DND-41 (cell line): ENCODE measurements around the gene RGS11.

ENCODE experiments used
- ATAC-seq: fragments of 200-7000 bp; cut with Tn5 transposase; 3 replicates; pipeline ENCODE4 v1.9.1; 2021; ENCODE audit warnings: low read depth; ENCODE audit not compliant: insufficient read depth
- DNase-seq: peaks from one replicate; pipeline ENCODE4 v3.0.0-alpha.2; 2020
- H2AFZ ChIP-seq: 2 replicates; pipeline ENCODE4 v1.6.0; 2012; ENCODE audit warnings: low read depth, low read length
- H3K27ac ChIP-seq: 2 replicates; pipeline ENCODE4 v1.5.1; 2012; ENCODE audit warnings: low read length, inconsistent platforms
- H3K27me3 ChIP-seq: fragments of 200-600 bp; sonication (generic); 2 replicates; pipeline ENCODE4 v1.6.0; 2012; ENCODE audit warnings: low read length, mild to moderate bottlenecking, inconsistent platforms; ENCODE audit not compliant: insufficient read depth, poor library complexity
- H3K36me3 ChIP-seq: 2 replicates; pipeline ENCODE4 v1.5.1; 2012; ENCODE audit warnings: low read length, inconsistent platforms; ENCODE audit not compliant: insufficient read depth
- H3K4me1 ChIP-seq: 2 replicates; pipeline ENCODE4 v1.5.1; 2012; ENCODE audit warnings: mild to moderate bottlenecking, low read length; ENCODE audit not compliant: insufficient read depth
- H3K4me2 ChIP-seq: 2 replicates; pipeline ENCODE4 v1.6.0; 2012; ENCODE audit warnings: mild to moderate bottlenecking, moderate library complexity, low read length, inconsistent platforms; ENCODE audit not compliant: insufficient read depth
- H3K4me3 ChIP-seq, 2 experiments: fragments of 200-600 bp in 1 of 2; shearing (Covaris generic) in 1 of 2; 2 replicates each; pipeline ENCODE4 v1.5.1; 2012 to 2016; ENCODE audit warnings: inconsistent platforms in 2 of 2, low read length in 2 of 2, mild to moderate bottlenecking in 2 of 2, low read depth in 1 of 2, moderate library complexity in 1 of 2
- H3K79me2 ChIP-seq: 2 replicates; pipeline ENCODE4 v1.6.0; 2012; ENCODE audit warnings: low read length, inconsistent platforms; ENCODE audit not compliant: insufficient read depth
- H3K9ac ChIP-seq: 2 replicates; pipeline ENCODE4 v1.6.0; 2012; ENCODE audit warnings: low read depth, mild to moderate bottlenecking, inconsistent platforms, low read length, moderate library complexity
- H3K9me3 ChIP-seq: 2 replicates; pipeline ENCODE4 v1.5.1; 2012; ENCODE audit warnings: low read length, moderate library complexity, mild to moderate bottlenecking, inconsistent platforms; ENCODE audit not compliant: insufficient read depth, severe bottlenecking
- H4K20me1 ChIP-seq: 2 replicates; pipeline ENCODE4 v1.6.0; 2012; ENCODE audit warnings: low read length; ENCODE audit not compliant: insufficient read depth
- EZH2 ChIP-seq: IDR thresholded peaks from 3 replicates; pipeline ENCODE4 v1.6.1; 2012; ENCODE audit warnings: borderline replicate concordance, low read depth, mild to moderate bottlenecking, moderate library complexity, low read length, inconsistent platforms; ENCODE audit not compliant: severe bottlenecking
- TF ChIP-seq, protein P1 (sequence below): IDR thresholded peaks from 2 replicates; pipeline ENCODE4 v1.5.1; 2012; ENCODE audit warnings: borderline replicate concordance, low read length, moderate library complexity, mild to moderate bottlenecking; ENCODE audit not compliant: poor library complexity, severe bottlenecking; ENCODE audit errors: extremely low read depth

The RGS11 gene

DNA sequence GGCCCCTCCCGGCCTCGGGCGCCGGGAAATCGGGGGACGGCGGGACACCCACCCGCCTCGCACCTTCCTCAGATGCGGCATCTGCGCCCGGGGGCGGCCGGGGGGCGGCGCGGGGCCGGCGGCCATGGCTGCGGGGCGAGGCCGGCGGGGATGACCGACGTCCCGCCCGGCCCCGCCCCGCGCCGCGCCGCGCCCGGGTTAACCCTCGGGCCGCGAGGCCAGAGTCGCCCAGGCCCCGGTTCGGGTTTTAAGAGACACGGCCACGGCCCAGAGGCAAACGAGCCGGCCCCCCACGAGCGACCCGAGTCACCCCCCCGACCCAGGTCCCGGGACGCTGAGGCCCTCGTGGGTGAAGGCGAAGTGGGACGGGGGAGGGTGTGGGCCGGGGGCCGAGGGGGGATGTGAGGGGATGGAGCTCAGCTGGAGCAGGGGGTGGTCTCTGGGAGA is at the start of gene RGS11:
Gene RGS11 (minus strand): TSS at position 159 of the 447 bp plus-strand sequence. CDS start 33 bp downstream, at position 126.
- Histone ChIP-seq H3K9ac (no peak within 1 kb of the TSS), H3K4me2 (no peak within 1 kb of the TSS), H3K27ac (no peak within 1 kb of the TSS), H3K4me1 (peaks cover 3% of the 10 kb centered on the region; the same call in 1 of the 2 replicates), H4K20me1 (peaks cover 4% of the 10 kb centered on the region; the same call in 1 of the 2 replicates), H3K9me3 (no peaks in the 10 kb centered on the region), H3K27me3 (no peaks in the 10 kb centered on the region), H2AFZ (no peak within 1 kb of the TSS), H3K79me2 (no peaks in the 10 kb centered on the region), H3K4me3 (no peak within 1 kb of the TSS), H3K36me3 (no peaks in the 10 kb centered on the region)
- DNase-seq (no peak), ATAC-seq (no peak)
- TF ChIP-seq EZH2 = no peak
- TF ChIP-seq, protein P1, sequence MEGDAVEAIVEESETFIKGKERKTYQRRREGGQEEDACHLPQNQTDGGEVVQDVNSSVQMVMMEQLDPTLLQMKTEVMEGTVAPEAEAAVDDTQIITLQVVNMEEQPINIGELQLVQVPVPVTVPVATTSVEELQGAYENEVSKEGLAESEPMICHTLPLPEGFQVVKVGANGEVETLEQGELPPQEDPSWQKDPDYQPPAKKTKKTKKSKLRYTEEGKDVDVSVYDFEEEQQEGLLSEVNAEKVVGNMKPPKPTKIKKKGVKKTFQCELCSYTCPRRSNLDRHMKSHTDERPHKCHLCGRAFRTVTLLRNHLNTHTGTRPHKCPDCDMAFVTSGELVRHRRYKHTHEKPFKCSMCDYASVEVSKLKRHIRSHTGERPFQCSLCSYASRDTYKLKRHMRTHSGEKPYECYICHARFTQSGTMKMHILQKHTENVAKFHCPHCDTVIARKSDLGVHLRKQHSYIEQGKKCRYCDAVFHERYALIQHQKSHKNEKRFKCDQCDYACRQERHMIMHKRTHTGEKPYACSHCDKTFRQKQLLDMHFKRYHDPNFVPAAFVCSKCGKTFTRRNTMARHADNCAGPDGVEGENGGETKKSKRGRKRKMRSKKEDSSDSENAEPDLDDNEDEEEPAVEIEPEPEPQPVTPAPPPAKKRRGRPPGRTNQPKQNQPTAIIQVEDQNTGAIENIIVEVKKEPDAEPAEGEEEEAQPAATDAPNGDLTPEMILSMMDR = no peak

DNA sequence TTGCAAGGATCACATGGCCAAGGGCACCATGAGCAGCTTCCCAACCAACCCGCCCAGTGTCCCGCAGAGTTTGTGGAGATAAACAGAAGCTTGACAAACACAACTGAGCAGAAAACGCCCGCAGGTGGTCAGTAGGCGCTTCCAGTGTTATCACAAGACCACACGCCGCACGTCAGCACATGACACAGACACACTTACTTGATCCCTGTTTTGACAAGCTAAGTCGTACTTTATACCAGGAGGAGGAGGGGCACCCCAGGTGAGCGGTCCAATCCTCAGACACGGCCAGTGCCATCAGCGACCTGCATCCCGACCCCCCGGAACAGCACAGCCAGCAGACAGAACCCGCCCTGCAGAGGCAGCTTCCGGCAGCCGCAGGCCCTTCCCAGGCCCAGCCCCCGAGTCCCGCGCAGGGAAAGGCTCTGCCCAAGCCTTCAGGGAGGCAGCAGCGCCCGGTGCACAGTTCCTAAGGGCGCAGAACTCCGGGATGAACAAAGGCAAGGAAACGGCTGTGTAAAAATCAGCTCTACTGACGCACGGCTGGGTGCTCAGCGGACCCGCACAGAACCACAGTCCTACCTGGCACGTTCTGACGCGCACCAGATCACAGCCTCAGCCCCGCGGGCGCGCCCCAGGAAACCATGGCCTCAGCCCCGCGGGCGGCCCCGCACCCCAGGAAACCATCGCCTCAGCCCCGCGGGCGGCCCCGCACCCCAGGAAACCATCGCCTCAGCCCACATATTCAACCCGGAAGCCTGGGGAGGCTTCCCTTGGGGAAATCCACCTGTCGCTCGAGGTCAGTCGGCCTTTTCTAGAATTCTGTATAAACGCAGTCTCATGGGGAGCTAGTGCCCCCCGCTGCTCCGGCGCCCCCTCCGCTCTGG is 48.9 kb upstream of the RGS11 start:
- ATAC-seq = peak; percentile 66

DNA sequence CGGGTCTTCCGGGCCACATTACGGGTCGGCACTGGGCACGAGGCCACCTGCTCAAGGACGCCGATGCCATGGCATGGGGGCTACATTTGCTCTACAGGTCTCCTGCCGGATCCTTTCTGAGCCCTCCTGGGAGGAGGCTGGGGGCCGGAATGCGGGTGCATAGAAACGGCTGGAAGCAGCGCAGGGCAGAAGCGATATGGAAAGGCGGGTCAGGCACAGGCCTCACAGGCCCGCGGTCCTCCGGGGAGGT is 48.4 kb upstream of the RGS11 start:
- no peak overlapping the region for H3K27ac ChIP-seq
- H3K9ac ChIP-seq = no peak overlapping the region
- H3K9me3 ChIP-seq = no peaks in the 10 kb centered on the region
- peaks cover 73% of the 10 kb centered on the region for H4K20me1 ChIP-seq
- ATAC-seq (no peak), DNase-seq (no peak)
- no peak overlapping the region for H2AFZ ChIP-seq
- H3K27me3 ChIP-seq = no peaks in the 10 kb centered on the region
- H3K4me3 ChIP-seq = no peak overlapping the region
- no peaks in the 10 kb centered on the region for H3K4me1 ChIP-seq
- H3K79me2 ChIP-seq = peaks cover 81% of the 10 kb centered on the region
- no peak for TF ChIP-seq EZH2
- TF ChIP-seq, protein P1 = no peak
- peaks cover 13% of the 10 kb centered on the region for H3K36me3 ChIP-seq
- no peak overlapping the region for H3K4me2 ChIP-seq

More for the DNA sequence above, 48.9 kb upstream of the RGS11 start:
- peaks cover 80% of the 10 kb centered on the region for H3K79me2 ChIP-seq
- H3K27ac ChIP-seq = no peak overlapping the region
- peaks cover 8% of the 10 kb centered on the region for H3K36me3 ChIP-seq
- H2AFZ ChIP-seq = no peak overlapping the region
- H3K4me2 ChIP-seq = no peak overlapping the region
- no peaks in the 10 kb centered on the region for H3K4me1 ChIP-seq
- no peaks in the 10 kb centered on the region for H3K9me3 ChIP-seq
- no peak for TF ChIP-seq EZH2
- TF ChIP-seq, protein P1 = no peak
- H3K27me3 ChIP-seq = no peaks in the 10 kb centered on the region
- H3K9ac ChIP-seq = no peak overlapping the region
- no peak overlapping the region for H3K4me3 ChIP-seq
- H4K20me1 ChIP-seq = peaks cover 68% of the 10 kb centered on the region
- DNase-seq = peak; percentile 31
